GM21723 (cell line): Measurements from ENCODE around the gene CFAP100.

Source experiments
- ATAC-seq: cut with Tn5 transposase; IDR thresholded peaks from one replicate; pipeline ENCODE4 v1.9.1; 2021; ENCODE audit warnings: mild to moderate bottlenecking, moderate library complexity; ENCODE audit not compliant: unreplicated experiment

The CFAP100 gene

DNA sequence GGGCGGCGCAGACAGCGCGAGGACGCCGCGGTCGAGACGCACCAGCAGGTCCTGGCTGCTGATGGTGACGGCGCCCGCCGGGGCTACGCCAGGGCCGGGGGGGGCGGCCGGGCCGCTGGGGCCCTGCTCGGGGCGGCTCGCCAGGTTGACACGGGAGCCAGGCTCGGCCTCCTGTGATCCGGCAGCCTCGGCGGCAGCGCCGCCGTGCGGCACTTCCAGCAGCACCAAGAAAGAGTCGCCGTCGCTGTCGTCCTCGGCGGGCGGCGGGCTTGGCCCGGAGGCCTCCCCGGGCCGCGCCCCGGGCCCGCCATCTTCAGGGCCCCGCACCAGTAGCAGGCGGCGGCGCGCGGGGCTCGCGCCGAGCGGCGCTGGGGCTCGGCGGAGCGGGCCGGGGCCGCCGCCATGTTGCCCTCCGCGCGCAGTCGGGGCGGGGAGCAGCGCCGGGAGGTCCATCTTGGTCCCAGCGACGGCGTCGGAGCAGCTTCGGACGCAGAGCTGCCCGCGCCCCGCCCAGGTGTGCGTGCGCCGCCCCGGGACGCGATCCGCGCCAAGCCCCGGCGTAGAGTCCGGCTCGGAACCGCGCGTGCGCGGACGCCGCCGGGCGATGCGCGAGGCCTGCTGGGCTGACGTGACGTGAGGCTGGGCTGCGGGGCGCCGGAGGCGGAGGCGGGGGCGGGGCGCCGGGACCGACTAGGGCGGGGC is 80.9 kb downstream of the CFAP100 start, which contains the start of gene ZXDC:
ZXDC (minus strand) TSS at position 479 of the 702 bp plus-strand sequence; CDS start at position 453, 26 bp downstream.
- ATAC-seq, result peak; percentile 77

GRCh38 chr3:126476166-126477060 is 81.7 kb downstream of the CFAP100 start:
- peak; percentile 35 for ATAC-seq

DNA sequence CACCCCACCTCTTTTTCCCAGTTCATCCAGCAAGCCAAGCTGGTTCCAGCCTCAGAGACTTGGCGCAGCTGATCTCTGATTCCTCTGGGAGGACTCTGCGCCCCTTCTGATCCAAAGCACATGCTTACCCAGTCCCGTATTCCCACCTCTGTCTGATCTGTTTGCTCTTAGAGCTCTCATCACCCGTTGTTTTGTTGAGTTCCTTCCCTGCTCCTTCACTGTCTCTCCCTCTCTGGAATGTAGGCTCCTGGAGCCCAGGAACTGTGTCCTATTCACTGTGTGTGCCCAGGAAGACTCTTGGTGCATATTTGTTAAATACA is 82.3 kb downstream of the CFAP100 start:
- ATAC-seq, result no peak

GRCh38 chr3:126478581-126479310 is 84.0 kb downstream of the CFAP100 start:
- ATAC-seq, result no peak

DNA sequence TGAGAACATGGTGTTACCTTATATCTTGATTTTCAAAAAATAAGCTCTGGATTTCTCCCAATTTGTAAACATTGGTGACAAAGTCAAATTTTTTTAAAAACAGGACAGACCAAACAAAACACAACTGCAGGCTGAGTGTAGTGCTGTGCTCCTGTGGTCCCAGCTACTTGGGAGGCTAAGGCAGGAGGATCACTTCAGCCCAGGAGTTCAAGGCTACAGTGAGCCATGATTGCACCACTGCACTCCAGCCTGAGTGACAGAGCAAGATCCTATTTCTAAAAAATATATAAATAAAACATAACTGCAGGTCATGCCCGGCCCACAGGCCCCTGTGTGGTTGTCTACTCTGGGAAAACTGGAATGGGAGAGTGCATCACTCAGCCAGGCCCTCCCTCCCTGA is 84.9 kb downstream of the CFAP100 start:
- no peak for ATAC-seq

DNA sequence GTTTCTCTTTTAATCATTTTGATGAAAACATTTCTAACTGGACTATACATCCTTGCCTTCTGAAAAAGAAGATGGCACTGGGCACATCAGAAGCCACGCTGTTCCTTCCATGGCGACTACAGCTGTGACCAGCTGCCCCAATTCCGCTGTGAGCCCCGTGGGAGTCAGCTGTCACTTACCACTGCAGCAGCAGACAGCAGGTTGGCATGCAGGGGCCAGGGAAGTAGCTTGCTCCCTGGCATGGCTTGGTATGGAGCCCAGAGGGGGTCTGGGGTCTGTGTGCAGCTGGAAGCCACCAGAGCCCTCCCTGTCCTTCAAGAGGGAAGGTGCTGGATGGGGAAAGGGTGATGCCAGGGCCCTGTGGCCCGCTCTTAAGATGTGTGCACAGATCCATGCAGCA is 85.5 kb downstream of the CFAP100 start:
- no peak for ATAC-seq

DNA sequence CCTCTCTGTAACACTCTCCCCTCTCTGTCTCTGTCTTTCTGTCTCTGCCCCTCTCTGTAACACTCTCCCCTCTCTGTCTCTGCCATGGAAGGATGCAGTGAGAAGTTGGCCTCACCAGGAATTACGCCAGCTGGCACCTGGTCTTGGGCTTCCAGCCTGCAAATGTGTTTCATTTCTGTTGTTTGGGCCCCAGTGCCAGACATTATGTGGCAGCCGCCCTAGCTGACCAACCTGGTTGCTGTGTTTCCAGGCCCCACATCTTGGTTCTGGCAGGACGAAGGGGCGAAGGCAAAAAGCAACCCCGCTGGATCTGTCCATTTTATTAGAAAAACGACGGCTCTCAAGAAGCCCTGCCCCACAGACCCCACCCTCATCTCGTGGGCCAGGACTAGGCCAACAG is 86.2 kb downstream of the CFAP100 start:
- no peak for ATAC-seq

- no peak for ATAC-seq
Observed at GRCh38 chr3:126481808-126482502, 87.2 kb downstream of the CFAP100 start.

DNA sequence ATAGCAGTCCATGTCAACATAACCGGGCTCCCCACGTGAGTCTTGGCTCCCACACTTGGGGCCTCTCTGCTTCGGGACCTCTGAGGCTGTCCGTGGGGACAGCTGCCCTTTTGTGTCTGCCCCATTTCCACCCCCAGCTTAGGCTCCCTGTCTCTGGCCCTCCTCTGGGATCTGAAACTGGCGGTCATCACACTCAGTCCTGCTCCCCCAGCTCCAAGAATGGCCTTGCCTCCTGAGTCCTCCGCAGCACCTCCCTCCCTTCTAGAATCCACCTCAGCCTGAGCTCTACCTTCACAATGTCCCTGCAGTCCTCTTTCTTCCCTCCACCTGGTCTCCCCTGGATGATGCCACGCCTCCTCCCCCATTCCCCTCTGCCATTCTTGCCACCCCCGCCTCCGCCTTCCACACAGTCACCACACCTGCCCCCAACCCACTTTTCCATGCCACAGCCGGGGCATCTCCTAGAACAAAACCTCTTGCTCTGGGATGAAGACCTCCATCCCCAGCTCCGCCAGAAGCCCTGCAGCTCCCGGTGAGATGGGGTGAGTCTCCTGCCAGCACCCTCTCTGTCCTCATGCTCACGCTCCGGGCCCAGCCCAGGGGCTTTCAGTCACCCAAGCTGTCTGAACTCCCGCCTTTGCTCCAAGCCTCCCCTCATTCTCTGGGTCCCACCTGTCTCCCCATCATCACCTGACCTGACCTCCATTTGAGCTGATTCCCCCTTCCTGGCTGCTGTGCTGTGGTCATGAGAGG is 88.0 kb downstream of the CFAP100 start:
- ATAC-seq, result no peak

DNA sequence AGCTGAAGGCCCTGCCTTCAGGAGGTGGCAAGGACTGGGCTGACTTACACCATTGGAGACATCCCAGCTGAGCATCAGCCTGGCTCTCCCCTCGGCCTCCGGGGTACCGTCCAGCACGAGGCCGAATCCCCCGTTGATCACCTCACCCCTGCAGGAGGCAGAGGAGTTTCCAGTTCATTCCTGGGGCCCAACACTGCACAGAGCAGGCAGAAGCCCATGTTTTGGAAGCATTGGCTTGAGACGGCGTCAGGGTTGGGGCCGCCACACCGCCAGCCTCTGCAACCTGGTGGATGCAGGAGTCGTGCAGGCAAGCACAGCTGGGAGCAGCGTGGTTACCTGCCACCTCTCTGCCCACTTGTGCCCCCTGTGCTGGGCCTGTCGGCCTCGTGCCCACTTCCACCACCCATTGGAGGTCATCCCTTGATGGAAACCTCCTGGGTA is 88.6 kb downstream of the CFAP100 start:
- no peak for ATAC-seq

GRCh38 chr3:126484148-126484547 is 89.4 kb downstream of the CFAP100 start:
- no peak for ATAC-seq

DNA sequence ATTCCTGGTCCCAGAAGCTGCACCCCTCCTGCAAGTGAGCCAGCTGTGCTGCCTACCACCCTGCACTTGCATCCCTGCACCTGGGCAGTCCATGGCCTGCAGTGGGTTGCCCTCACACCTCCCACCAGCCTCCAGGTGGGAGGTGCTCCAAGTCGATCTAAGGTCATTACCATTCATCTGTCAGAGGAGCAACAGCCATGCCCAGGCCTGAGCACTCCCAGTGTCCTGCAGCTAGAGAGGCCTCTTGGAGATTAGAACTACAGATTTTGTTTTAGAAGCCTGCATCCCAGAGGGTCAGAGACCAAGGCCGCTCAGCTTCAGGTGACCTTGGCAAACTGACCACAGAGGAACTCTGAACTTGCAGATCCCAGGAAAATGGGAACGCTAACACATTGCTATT is 90.0 kb downstream of the CFAP100 start:
- ATAC-seq, result no peak

GRCh38 chr3:126485176-126485897 is 90.6 kb downstream of the CFAP100 start:
- no peak for ATAC-seq

- no peak for ATAC-seq
Observed at GRCh38 chr3:126485956-126486355, 91.2 kb downstream of the CFAP100 start.
